Neural cell (in vitro differentiated cells): ENCODE measurements around the gene CD2. TPM values are rescaled to one million over a fixed set of nuclear protein-coding genes. Genes with fewer than 3 reads are reported as not detected.
"Not testable (repeated sequence)": the region's sequence is repeated elsewhere in the genome, so short reads cannot be mapped to it uniquely, and the experiment has no call there.

ENCODE experiments used
- H2AFZ ChIP-seq: fragments of 200-600, 300-800 bp; sonication (generic), shearing (Covaris generic); 2 replicates; pipeline ENCODE4 v1.6.0; 2014; ENCODE audit warnings: low read depth, mild to moderate bottlenecking, antibody characterized with exemption, low read length, moderate library complexity
- H3F3A ChIP-seq: fragments of 200-600 bp; shearing (Covaris generic); 2 replicates; pipeline ENCODE4 v1.6.1; 2016; ENCODE audit warnings: mild to moderate bottlenecking, moderate library complexity, mixed read lengths, antibody characterized with exemption, low read length; ENCODE audit not compliant: insufficient read depth, poor library complexity, severe bottlenecking
- H3K27ac ChIP-seq: fragments of 200-600, 300-800 bp; sonication (generic), shearing (Covaris generic); 2 replicates; pipeline ENCODE4 v1.5.1; 2014; ENCODE audit warnings: mild to moderate bottlenecking, low read length, moderate library complexity
- H3K27me3 ChIP-seq: fragments of 300-800, 200-600 bp; sonication (generic), shearing (Covaris generic); 2 replicates; pipeline ENCODE4 v1.6.0; 2014; ENCODE audit warnings: mild to moderate bottlenecking, low read depth, low read length, moderate library complexity; ENCODE audit not compliant: insufficient read depth
- H3K36me3 ChIP-seq: fragments of 300-800, 200-600 bp; sonication (generic), shearing (Covaris generic); 2 replicates; pipeline ENCODE4 v1.5.1; 2014; ENCODE audit warnings: mild to moderate bottlenecking, antibody characterized with exemption, low read length, moderate library complexity; ENCODE audit not compliant: insufficient read depth
- H3K4me2 ChIP-seq: fragments of 300-800, 200-600 bp; sonication (generic), shearing (Covaris generic); 2 replicates; pipeline ENCODE4 v1.6.0; 2014; ENCODE audit warnings: mild to moderate bottlenecking, low read length
- H3K4me3 ChIP-seq: fragments of 300-800, 200-600 bp; sonication (generic), shearing (Covaris generic); 2 replicates; pipeline ENCODE4 v1.5.1; 2014; ENCODE audit warnings: mild to moderate bottlenecking, low read length, moderate library complexity
- H3K79me2 ChIP-seq: fragments of 200-600 bp; shearing (Covaris generic); replicated peaks from 2 replicates; pipeline ENCODE4 v1.6.0; 2014; ENCODE audit warnings: mild to moderate bottlenecking, low read length, moderate library complexity; ENCODE audit not compliant: insufficient read depth
- H3K9ac ChIP-seq: fragments of 300-800, 200-600 bp; sonication (generic), shearing (Covaris generic); 2 replicates; pipeline ENCODE4 v1.6.1; 2016; ENCODE audit warnings: mild to moderate bottlenecking, low read length, mixed read lengths
- H3K9me2 ChIP-seq: fragments of 200-600 bp; shearing (Covaris generic); 2 replicates; pipeline ENCODE4 v1.6.1; 2016; ENCODE audit warnings: mild to moderate bottlenecking, low read length, mixed read lengths; ENCODE audit not compliant: insufficient read depth
- H3K9me3 ChIP-seq: fragments of 200-600, 300-800 bp; sonication (generic), shearing (Covaris generic); 2 replicates; pipeline ENCODE4 v1.6.1; 2016; ENCODE audit warnings: mild to moderate bottlenecking, mixed run types, low read length, moderate library complexity, mixed read lengths
- H4K20me1 ChIP-seq: fragments of 200-600 bp; shearing (Covaris generic); 2 replicates; pipeline ENCODE4 v1.6.1; 2016; ENCODE audit warnings: mild to moderate bottlenecking, mixed run types; ENCODE audit not compliant: insufficient read depth
- EP300 ChIP-seq: fragments of 450-650 bp; conservative IDR thresholded peaks from 2 replicates; pipeline ENCODE4 v1.6.1; 2014; ENCODE audit warnings: antibody characterized with exemption, mild to moderate bottlenecking, moderate library complexity; ENCODE audit not compliant: poor library complexity, severe bottlenecking
- EZH2 ChIP-seq: fragments of 200-600, 300-800 bp; shearing (Covaris generic), sonication (generic); IDR thresholded peaks from 2 replicates; pipeline ENCODE4 v1.6.1; 2014; ENCODE audit warnings: antibody characterized with exemption, low read length, borderline replicate concordance, mild to moderate bottlenecking; ENCODE audit not compliant: insufficient read depth, poor library complexity, severe bottlenecking
- RAD21 ChIP-seq: fragments of 450-650 bp; conservative IDR thresholded peaks from 2 replicates; pipeline ENCODE4 v1.6.1; 2014; ENCODE audit warnings: antibody characterized with exemption, mild to moderate bottlenecking, moderate library complexity
- SMC3 ChIP-seq: fragments of 450-650 bp; conservative IDR thresholded peaks from 2 replicates; pipeline ENCODE4 v1.6.1; 2014; ENCODE audit warnings: antibody characterized with exemption, mild to moderate bottlenecking, moderate library complexity; ENCODE audit not compliant: poor library complexity
- TAF1 ChIP-seq: IDR thresholded peaks from 2 replicates; pipeline ENCODE4 v1.6.1; 2012; ENCODE audit warnings: low read depth
- polyA plus RNA-seq: library from polyadenylated mRNA; depleted of rRNA; stranded (reverse); fragments of >200 nt; gene quantifications from 2 replicates; pipeline ENCODE4 v1.2.3, GENCODE V29; 2014
- TF ChIP-seq, protein P1 (sequence below): fragments of 450-650 bp; IDR thresholded peaks from 2 replicates; pipeline ENCODE4 v1.5.1; 2014; ENCODE audit warnings: antibody characterized with exemption, mild to moderate bottlenecking, moderate library complexity; ENCODE audit not compliant: poor library complexity, severe bottlenecking
- TF ChIP-seq, protein P2 (sequence below): IDR thresholded peaks from 2 replicates; pipeline ENCODE4 v1.6.1; 2012; ENCODE audit warnings: borderline replicate concordance

The CD2 gene
- polyA plus RNA-seq, 1 donor from 2014 or later, result not detected

DNA sequence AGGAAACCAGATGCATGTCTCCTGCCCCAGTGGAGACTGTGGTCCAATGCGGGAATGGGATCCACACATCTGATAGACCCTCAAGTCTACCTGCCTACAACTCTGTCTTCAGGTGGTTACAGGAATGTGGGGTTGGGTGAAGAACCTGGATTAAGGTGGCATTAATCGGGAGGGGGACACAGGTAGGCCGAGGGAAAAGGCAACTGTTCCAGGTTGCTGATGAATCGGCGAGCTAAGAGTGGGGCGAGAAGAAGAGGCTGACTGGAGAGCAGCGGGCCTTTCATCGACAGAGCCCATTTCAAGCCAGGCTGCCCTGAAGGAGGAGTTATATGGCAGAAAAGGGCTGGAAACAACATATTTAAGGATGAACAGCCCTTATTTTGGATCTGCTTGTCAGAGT, 836 bp downstream of the CD2 start:
- Histone ChIP-seq H3F3A (no peaks in the 10 kb centered on the region), H3K9me3 (no peaks in the 10 kb centered on the region), H3K27ac (no peak overlapping the region), H3K36me3 (no peaks in the 10 kb centered on the region), H2AFZ (no peak overlapping the region), H4K20me1 (no peaks in the 10 kb centered on the region), H3K9me2 (no peaks in the 10 kb centered on the region), H3K4me2 (no peak overlapping the region), H3K9ac (no peak overlapping the region), H3K4me3 (no peak overlapping the region), H3K79me2 (no peaks in the 10 kb centered on the region), H3K27me3 (no peaks in the 10 kb centered on the region)
- no peak for TF ChIP-seq RAD21

DNA sequence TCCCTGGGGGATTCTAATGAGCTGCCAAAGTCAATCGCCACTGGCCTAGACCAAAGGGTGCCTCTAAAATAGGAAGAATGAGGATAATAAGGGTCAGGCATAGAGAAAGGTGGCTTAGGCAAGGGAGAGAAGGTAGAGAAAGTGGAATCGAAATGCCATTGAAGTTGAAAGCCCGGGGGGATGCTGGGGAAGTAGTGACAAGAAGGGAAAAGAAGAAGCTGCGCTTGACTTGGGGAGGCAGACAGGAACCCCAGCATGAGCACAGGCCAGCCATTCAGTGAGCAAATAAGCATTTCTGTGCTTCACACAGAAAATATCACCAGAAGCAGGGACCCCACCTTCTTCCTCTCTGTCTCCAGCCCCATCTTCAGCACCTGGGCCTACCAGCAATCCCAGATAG, 1.5 kb downstream of the CD2 start:
- no peak overlapping the region for H3K4me2 ChIP-seq

DNA sequence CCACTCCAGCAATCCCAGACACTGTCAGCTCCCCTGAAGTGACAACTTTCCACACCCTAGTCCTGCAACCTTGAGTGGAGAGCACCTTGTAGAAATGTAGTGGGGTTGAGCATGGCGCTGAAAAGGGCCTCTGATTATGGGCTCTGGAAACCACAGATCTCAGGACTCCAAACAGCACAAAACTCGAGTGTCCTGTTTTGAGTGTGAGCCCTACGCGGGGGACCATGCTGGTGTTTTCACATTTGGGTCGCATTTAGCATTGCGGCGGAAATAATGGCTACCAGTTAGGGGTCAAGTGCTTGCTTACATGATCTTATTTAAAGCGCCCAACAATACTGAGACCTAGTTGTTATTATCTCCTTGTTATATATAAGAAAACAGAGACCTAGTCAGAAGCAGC, 1.9 kb downstream of the CD2 start:
- H3K9me2 ChIP-seq, H3K36me3 ChIP-seq, H3K27me3 ChIP-seq, H3K4me2 ChIP-seq, H3F3A ChIP-seq, H2AFZ ChIP-seq, H3K27ac ChIP-seq, H3K4me3 ChIP-seq, H3K79me2 ChIP-seq, H4K20me1 ChIP-seq, H3K9ac ChIP-seq, H3K9me3 ChIP-seq: not testable (repeated sequence)

More for the DNA sequence above, 1.5 kb downstream of the CD2 start:
- H4K20me1 ChIP-seq, result no peaks in the 10 kb centered on the region
- no peak overlapping the region for H3K9ac ChIP-seq
- H3K27ac ChIP-seq, result no peak overlapping the region
- H3F3A ChIP-seq, result no peaks in the 10 kb centered on the region
- TF ChIP-seq EP300, result no peak
- no peak for TF ChIP-seq TAF1
- TF ChIP-seq, protein P1, sequence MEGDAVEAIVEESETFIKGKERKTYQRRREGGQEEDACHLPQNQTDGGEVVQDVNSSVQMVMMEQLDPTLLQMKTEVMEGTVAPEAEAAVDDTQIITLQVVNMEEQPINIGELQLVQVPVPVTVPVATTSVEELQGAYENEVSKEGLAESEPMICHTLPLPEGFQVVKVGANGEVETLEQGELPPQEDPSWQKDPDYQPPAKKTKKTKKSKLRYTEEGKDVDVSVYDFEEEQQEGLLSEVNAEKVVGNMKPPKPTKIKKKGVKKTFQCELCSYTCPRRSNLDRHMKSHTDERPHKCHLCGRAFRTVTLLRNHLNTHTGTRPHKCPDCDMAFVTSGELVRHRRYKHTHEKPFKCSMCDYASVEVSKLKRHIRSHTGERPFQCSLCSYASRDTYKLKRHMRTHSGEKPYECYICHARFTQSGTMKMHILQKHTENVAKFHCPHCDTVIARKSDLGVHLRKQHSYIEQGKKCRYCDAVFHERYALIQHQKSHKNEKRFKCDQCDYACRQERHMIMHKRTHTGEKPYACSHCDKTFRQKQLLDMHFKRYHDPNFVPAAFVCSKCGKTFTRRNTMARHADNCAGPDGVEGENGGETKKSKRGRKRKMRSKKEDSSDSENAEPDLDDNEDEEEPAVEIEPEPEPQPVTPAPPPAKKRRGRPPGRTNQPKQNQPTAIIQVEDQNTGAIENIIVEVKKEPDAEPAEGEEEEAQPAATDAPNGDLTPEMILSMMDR, result no peak
- TF ChIP-seq, protein P2, sequence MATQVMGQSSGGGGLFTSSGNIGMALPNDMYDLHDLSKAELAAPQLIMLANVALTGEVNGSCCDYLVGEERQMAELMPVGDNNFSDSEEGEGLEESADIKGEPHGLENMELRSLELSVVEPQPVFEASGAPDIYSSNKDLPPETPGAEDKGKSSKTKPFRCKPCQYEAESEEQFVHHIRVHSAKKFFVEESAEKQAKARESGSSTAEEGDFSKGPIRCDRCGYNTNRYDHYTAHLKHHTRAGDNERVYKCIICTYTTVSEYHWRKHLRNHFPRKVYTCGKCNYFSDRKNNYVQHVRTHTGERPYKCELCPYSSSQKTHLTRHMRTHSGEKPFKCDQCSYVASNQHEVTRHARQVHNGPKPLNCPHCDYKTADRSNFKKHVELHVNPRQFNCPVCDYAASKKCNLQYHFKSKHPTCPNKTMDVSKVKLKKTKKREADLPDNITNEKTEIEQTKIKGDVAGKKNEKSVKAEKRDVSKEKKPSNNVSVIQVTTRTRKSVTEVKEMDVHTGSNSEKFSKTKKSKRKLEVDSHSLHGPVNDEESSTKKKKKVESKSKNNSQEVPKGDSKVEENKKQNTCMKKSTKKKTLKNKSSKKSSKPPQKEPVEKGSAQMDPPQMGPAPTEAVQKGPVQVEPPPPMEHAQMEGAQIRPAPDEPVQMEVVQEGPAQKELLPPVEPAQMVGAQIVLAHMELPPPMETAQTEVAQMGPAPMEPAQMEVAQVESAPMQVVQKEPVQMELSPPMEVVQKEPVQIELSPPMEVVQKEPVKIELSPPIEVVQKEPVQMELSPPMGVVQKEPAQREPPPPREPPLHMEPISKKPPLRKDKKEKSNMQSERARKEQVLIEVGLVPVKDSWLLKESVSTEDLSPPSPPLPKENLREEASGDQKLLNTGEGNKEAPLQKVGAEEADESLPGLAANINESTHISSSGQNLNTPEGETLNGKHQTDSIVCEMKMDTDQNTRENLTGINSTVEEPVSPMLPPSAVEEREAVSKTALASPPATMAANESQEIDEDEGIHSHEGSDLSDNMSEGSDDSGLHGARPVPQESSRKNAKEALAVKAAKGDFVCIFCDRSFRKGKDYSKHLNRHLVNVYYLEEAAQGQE, result no peak
- TF ChIP-seq SMC3, result no peak
- TF ChIP-seq EZH2, result no peak
- no peak for TF ChIP-seq RAD21
- no peak overlapping the region for H2AFZ ChIP-seq
- H3K36me3 ChIP-seq, result no peaks in the 10 kb centered on the region
- no peaks in the 10 kb centered on the region for H3K27me3 ChIP-seq
- no peaks in the 10 kb centered on the region for H3K9me2 ChIP-seq
- H3K9me3 ChIP-seq, result no peaks in the 10 kb centered on the region
- no peak overlapping the region for H3K4me3 ChIP-seq
- H3K79me2 ChIP-seq, result no peaks in the 10 kb centered on the region

DNA sequence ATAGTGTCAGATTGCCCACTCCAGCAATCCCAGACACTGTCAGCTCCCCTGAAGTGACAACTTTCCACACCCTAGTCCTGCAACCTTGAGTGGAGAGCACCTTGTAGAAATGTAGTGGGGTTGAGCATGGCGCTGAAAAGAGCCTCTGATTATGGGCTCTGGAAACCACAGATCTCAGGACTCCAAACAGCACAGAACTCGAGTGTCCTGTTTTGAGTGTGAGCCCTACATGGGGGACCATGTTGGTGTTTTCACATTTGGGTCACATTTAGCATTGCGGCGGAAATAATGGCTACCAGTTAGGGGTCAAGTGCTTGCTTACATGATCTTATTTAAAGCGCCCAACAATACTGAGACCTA, 4.2 kb downstream of the CD2 start:
- not testable (repeated sequence) for H3K4me2 ChIP-seq, H3K27ac ChIP-seq, H3F3A ChIP-seq, H3K36me3 ChIP-seq, H2AFZ ChIP-seq, H4K20me1 ChIP-seq, H3K9ac ChIP-seq, H3K27me3 ChIP-seq, H3K4me3 ChIP-seq, H3K9me3 ChIP-seq, H3K9me2 ChIP-seq, H3K79me2 ChIP-seq
